ENCODE data around the gene REXO1. TPM values are rescaled to one million over a fixed set of nuclear protein-coding genes. Genes with fewer than 3 reads are reported as not detected.

The REXO1 gene
- total RNA-seq, 1 experiment from 2014 or later: 52.2 TPM

DNA sequence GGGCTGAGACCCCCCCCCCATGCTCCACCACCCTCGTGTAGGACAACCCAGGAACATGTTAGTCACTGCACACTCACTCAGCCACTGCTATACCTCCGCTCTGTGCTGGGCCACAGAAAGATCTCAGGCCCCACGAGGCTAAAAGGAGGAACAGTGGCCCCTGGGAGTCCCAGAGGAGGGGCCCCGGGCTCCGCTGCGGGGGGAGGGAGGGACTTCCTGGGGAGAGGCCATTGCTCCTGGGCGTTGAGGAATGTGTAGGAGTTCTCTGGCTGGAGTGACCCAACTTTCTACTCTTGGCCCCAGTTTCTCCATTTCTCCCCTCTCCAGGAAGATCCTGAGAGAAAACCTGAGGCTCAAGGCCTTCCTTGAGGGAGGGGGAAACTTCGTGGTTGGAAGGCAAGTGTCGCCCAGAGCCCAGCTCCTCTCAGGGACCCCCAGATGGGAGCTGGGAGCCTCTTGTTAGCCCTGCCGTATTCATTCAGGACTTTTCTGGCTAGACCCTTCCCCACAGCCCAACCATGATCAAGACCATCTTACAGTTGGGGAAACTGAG lies 81.4 kb downstream of the REXO1 start:
- H3K9me3 ChIP-seq (ENCODE audit: control insufficient read depth in 1 of 2, insufficient read depth in 1 of 2, low read depth in 1 of 2, low read length in 2 of 2): peaks cover 4 to 13% of the 10 kb centered on the region in 2 experiments; a peak in 3 of 4 replicates
- no peaks in the 10 kb centered on the region for H3K27me3 ChIP-seq (ENCODE audit: insufficient read depth, low read length)
- H3K9me2 ChIP-seq (ENCODE audit: insufficient read depth): no peaks in the 10 kb centered on the region
- peak overlapping the region; percentile 44; the same call in 1 of the 2 replicates for H3K27ac ChIP-seq (ENCODE audit: low read depth, low read length)
- CTCF ChIA-PET: interaction anchor here (1.0 to 1.2 kb wide), 3 partner anchors 19 to 221 kb away, joined by 3 to 5 read pairs (median 4); no protein-coding TSS in a partner anchor
- POLR2A ChIA-PET: no interaction called here
- H3K4me3 ChIP-seq (replicated peaks in 1 of 2; ENCODE audit: low read depth in 1 of 2, low read length in 2 of 2): no peak overlapping the region
- peak overlapping the region; percentile 28 for H3K9ac ChIP-seq (ENCODE audit: low read length)
- H2AFZ ChIP-seq (ENCODE audit: low read depth, low read length, poor library complexity, severe bottlenecking): no peak overlapping the region
- 0 out of 4 replicates have a peak, but pooled peaks cover 0 to 7% of the 10 kb centered on the region in 2 experiments for H3K36me3 ChIP-seq (ENCODE audit: control insufficient read depth in 1 of 2, insufficient read depth in 2 of 2, low read length in 2 of 2)
- H3K79me2 ChIP-seq (ENCODE audit: insufficient read depth, low read length): peaks cover 70% of the 10 kb centered on the region; the same call in 1 of the 2 replicates
- peak; percentile 17; the same call in 1 of the 2 replicates for TF ChIP-seq POLR2AphosphoS5 (IDR thresholded peaks at IDR 0.05; ENCODE audit: low read depth, low read length)
- TF ChIP-seq, protein P1, sequence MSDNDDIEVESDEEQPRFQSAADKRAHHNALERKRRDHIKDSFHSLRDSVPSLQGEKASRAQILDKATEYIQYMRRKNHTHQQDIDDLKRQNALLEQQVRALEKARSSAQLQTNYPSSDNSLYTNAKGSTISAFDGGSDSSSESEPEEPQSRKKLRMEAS (IDR thresholded peaks at IDR 0.05): no peak
- H3K4me1 ChIP-seq (ENCODE audit: control insufficient read depth in 1 of 2, insufficient read depth in 2 of 2, low read length in 2 of 2): peaks cover 9 to 61% of the 10 kb centered on the region in 2 experiments; a peak in 3 of 4 replicates
- RAD21 ChIA-PET (ENCODE audit: low non-redundant PET in 1 of 2, low total read pairs in 2 of 2, uncharacterized antibody in 2 of 2, unreplicated experiment in 2 of 2): no interaction called here
- BruUV-seq (replicated peaks): no TSS peak
- ATAC-seq: peak; percentile 48
- no peaks in the 10 kb centered on the region for H4K20me1 ChIP-seq (ENCODE audit: insufficient read depth)
- DNase-seq (ENCODE audit: low read depth, low spot score): no peak
- peak overlapping the region; percentile 56 for H3K4me2 ChIP-seq (ENCODE audit: low read length)
- intact Hi-C loops (cut with micrococcal nuclease): loop anchor here (1.0 kb wide), 1 partner anchor 95 kb away; no protein-coding TSS in a partner anchor

DNA sequence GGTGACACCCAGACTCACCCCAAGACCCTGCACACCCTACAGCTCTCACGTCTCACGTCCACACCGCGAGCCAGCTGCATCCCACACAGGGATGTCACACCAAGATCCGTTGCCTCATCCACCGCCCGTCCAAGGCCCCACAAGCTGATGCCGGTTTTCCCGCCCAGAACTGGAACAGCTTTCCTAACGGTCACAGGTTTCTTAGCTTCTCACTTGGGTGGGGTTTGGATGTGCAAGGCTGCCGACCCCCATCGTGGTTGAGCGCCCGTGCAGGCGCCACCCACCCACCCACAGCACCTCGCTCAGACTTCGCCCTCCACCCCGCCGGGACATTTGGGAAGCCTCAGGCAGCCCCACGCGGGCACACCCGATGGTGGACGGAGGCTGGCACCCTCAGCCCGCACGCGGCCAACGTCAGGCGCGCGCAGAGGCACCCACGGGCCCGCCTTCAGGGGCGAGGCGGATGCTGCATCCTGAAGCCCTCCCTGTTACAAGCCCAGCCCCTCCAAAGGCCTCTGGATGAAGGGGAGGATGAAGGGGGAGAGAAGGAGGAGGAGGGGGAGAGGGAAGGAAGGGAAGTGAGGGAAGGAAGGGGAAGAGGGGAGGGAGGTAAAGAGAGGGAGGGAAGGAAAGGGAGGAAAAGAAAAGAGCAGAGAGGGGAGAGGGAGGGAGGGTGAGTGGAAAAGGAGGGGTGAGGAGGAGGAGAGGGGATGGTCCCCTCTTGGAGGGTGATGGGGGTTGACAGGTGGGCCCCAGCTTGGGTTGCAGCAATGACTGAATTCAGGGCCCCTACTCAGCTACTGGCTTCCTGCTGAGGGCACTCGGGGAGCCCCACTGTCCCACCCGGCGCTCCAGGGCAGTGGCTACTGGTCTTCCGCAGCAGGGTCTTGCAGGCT lies 82.1 kb downstream of the REXO1 start:
- intact Hi-C loops (cut with micrococcal nuclease): no loop called here
- Histone ChIP-seq H3K36me3 (ENCODE audit: control insufficient read depth in 1 of 2, insufficient read depth in 2 of 2, low read length in 2 of 2) (0 out of 4 replicates have a peak, but pooled peaks cover 0 to 7% of the 10 kb centered on the region in 2 experiments), H3K4me1 (ENCODE audit: control insufficient read depth in 1 of 2, insufficient read depth in 2 of 2, low read length in 2 of 2) (peaks cover 9 to 60% of the 10 kb centered on the region in 2 experiments; a peak in 3 of 4 replicates), H3K4me3 (replicated peaks in 1 of 2; ENCODE audit: low read depth in 1 of 2, low read length in 2 of 2) (no peak overlapping the region), H3K9ac (ENCODE audit: low read length) (peak overlapping the region; percentile 28; the same call in 1 of the 2 replicates), H2AFZ (ENCODE audit: low read depth, low read length, poor library complexity, severe bottlenecking) (no peak overlapping the region), H3K9me2 (ENCODE audit: insufficient read depth) (no peaks in the 10 kb centered on the region), H4K20me1 (ENCODE audit: insufficient read depth) (no peaks in the 10 kb centered on the region), H3K27me3 (ENCODE audit: insufficient read depth, low read length) (no peaks in the 10 kb centered on the region), H3K9me3 (ENCODE audit: control insufficient read depth in 1 of 2, insufficient read depth in 1 of 2, low read depth in 1 of 2, low read length in 2 of 2) (peaks cover 4 to 9% of the 10 kb centered on the region in 2 experiments; a peak in 3 of 4 replicates), H3K79me2 (ENCODE audit: insufficient read depth, low read length) (peaks cover 73% of the 10 kb centered on the region; the same call in 1 of the 2 replicates), H3K4me2 (ENCODE audit: low read length) (peak overlapping the region; percentile 56), H3K27ac (ENCODE audit: low read depth, low read length) (peak overlapping the region; percentile 44; the same call in 1 of the 2 replicates)
- DNase-seq (ENCODE audit: low read depth, low spot score) (no peak), ATAC-seq (peak; percentile 1; the same call in 1 of the 2 replicates)
- TF ChIP-seq, protein P2, sequence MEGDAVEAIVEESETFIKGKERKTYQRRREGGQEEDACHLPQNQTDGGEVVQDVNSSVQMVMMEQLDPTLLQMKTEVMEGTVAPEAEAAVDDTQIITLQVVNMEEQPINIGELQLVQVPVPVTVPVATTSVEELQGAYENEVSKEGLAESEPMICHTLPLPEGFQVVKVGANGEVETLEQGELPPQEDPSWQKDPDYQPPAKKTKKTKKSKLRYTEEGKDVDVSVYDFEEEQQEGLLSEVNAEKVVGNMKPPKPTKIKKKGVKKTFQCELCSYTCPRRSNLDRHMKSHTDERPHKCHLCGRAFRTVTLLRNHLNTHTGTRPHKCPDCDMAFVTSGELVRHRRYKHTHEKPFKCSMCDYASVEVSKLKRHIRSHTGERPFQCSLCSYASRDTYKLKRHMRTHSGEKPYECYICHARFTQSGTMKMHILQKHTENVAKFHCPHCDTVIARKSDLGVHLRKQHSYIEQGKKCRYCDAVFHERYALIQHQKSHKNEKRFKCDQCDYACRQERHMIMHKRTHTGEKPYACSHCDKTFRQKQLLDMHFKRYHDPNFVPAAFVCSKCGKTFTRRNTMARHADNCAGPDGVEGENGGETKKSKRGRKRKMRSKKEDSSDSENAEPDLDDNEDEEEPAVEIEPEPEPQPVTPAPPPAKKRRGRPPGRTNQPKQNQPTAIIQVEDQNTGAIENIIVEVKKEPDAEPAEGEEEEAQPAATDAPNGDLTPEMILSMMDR (IDR thresholded peaks at IDR 0.05 in 2 of 3, conservative IDR thresholded peaks at IDR 0.05 in 1 of 3; ENCODE audit: borderline replicate concordance in 1 of 3, insufficient read depth in 1 of 3, low read depth in 2 of 3, low read length in 2 of 3): no peak
- 0 out of 2 replicates have a peak, but pooled peaks have one; percentile 40 for TF ChIP-seq POLR2AphosphoS5 (IDR thresholded peaks at IDR 0.05; ENCODE audit: low read depth, low read length)
- TF ChIP-seq RAD21 (IDR thresholded peaks at IDR 0.05; ENCODE audit: low read depth): no peak
- no peak for TF ChIP-seq EGR1 (IDR thresholded peaks at IDR 0.05; ENCODE audit: low read depth)
- POLR2A ChIA-PET: no interaction called here
- RAD21 ChIA-PET (ENCODE audit: low non-redundant PET in 1 of 2, low total read pairs in 2 of 2, uncharacterized antibody in 2 of 2, unreplicated experiment in 2 of 2): no interaction called here
- CTCF ChIA-PET: interaction anchor here (1.0 to 1.4 kb wide), 4 partner anchors 19 to 220 kb away, joined by 3 to 5 read pairs (median 4); no protein-coding TSS in a partner anchor
- BruUV-seq (replicated peaks): no TSS peak
